GM18505 (cell line): ENCODE measurements around the gene MMS19.
"Not testable (repeated sequence)": the region's sequence is repeated elsewhere in the genome, so short reads cannot be mapped to it uniquely, and the experiment has no call there.

ENCODE experiments used
- ATAC-seq: cut with Tn5 transposase; IDR thresholded peaks from one replicate; pipeline ENCODE4 v1.9.1; 2021; ENCODE audit not compliant: unreplicated experiment
- POLR2A ChIP-seq: IDR thresholded peaks from 4 replicates; pipeline ENCODE4 v1.6.1; 2011; ENCODE audit warnings: borderline replicate concordance; ENCODE audit not compliant: insufficient read depth, insufficient read length; ENCODE audit errors: extremely low read depth

Gene MMS19

DNA sequence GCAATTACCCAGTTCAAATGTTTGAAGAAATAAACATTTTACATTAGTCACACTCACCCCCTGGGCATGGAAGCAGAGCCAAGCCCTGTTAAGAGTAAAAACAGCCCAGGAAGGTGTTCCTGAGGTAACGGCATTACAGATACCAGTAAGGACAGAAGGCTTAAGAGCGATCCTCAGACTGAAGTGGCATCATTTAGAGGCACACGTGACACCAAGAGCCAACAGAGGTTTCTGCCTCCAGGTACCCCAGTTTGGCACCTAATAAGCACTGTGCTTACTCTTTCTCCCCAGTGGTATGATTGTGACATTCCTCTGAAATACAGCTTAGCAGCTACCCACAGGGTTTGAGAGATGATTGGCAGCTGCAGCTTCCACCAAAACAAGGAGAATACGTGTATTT is 17.2 kb downstream of the MMS19 start:
- TF ChIP-seq POLR2A = no peak
- ATAC-seq = no peak

DNA sequence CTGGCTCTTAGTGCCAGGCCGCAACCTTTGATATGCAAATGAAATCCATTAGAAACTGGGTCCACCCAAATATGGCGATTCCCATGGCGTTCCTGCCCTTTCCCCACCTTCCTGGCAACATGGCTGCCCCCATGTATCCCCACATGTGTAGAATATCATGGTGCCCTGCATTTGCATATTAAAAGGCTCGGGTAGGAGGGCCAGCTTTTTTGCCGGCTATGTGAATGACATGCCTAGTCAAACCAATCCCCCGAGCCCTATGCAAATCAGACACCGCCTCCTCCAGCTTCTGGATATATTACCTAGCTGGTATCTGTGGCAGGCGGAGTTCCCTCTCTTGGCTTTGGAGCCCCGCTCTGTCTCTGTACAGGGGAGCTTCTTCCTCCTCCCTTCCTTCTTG is 18.3 kb downstream of the MMS19 start:
- no peak for TF ChIP-seq POLR2A

GRCh38 chr10:97479410-97479809 is 18.8 kb downstream of the MMS19 start:
- ATAC-seq = not testable (repeated sequence)

More for the DNA sequence above, 18.3 kb downstream of the MMS19 start:
- ATAC-seq = no peak

- ATAC-seq = no peak
- TF ChIP-seq POLR2A = no peak
Observed at GRCh38 chr10:97475936-97476594, 22.2 kb downstream of the MMS19 start.

- TF ChIP-seq POLR2A = no peak
- ATAC-seq = no peak
Observed at GRCh38 chr10:97474918-97475317, 23.3 kb downstream of the MMS19 start.

- ATAC-seq = not testable (repeated sequence)
Observed at GRCh38 chr10:97468781-97469180, 29.4 kb downstream of the MMS19 start.

DNA sequence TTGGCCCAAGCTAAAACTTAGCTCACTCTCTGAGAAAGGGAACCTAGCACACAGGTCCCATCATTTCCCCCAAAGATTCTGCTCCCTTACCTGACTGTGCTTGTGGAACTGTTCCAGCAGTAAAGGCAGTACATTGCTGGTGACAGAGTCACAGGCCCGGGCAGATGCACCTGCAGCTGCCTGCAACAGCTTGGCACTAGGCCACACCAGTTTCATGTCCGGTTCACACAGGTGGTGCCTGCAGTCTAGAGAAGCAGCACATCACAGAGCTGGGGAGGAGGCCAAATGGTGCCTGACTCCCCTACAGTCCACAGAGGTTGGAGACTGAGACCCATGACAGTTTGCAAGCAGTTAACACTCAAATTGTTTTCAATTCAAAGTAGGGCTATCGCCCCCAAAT is 30.1 kb downstream of the MMS19 start:
- TF ChIP-seq POLR2A = no peak
- ATAC-seq = no peak

DNA sequence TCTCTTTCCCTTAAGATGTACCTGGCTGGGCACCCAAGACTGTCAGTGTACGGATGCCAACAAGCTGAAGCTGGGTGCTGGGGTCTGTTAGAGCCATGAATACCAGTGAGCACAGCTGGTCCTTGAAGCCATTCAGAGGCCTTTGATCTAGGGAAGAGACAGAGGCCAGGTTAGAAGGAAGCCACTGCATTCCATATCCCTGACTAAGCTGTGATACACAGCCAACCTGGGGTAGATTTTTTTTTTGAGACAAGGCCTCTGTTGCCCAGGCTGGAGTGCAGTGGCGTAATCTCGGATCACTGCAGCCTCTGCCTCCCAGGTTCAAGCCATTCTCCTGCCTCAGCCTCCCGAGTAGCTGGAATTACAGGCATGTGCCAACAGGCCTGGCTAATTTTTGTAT is 31.5 kb downstream of the MMS19 start:
- ATAC-seq = no peak
- TF ChIP-seq POLR2A = no peak

GRCh38 chr10:97465982-97466381 is 32.2 kb downstream of the MMS19 start:
- no peak for TF ChIP-seq POLR2A
- ATAC-seq = no peak

DNA sequence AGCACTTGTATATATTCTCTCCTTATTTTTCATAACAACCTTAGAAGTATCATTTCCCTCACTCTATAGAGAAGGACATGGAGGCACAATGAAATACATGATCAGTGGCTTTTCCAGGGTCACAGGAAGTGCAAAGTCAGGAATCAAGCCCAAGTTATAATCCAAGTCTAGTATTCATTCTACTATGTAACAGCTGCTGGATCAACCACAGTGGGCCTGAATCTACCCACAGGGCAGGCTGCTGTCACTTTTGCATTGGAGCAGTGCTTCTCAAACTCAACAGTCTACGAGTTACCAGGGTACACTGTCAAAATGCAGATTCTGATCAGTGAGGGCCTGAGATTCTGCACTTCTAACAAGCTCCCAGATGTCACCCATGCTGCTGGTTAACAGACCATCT is 34.0 kb downstream of the MMS19 start:
- ATAC-seq = no peak
- TF ChIP-seq POLR2A = no peak

DNA sequence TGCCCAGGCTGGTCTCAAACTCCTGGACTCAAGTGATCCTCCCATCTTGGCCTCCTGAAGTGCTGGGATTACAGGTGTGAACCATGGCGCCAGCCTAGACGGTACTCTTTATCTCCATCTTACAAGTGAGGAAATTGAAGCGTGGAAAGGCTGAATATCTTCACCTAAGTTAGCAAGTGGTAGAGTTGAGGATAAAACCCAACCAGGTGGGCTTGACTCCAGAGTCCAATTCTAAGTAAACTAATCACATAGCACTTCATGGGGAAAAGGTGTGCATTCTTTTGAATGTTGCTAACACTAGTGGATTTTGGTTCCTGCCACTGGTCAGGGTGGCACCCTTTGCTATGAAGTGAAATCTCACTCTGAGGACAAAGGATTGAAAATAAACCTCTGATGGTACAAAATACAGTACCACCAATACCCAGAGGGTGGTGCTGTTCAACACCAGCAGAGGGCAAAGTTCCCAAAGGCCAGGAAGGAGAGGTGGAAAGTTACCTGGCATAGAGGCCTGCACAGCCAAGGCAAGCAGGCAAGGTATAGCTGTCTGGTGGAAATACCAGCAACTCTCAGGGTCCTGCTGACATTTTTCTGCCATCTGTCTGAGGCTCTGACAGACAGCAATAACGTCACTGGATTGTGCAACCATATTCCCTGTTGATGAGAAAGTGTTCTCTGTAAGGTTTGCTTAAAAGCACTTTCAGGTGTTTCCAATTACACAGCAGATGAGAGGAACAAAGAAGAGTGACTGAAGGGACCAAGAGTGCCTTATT is 34.7 kb downstream of the MMS19 start:
- no peak for ATAC-seq
- TF ChIP-seq POLR2A = no peak

- no peak for ATAC-seq
- no peak for TF ChIP-seq POLR2A
Observed at GRCh38 chr10:97462309-97462708, 35.9 kb downstream of the MMS19 start.

DNA sequence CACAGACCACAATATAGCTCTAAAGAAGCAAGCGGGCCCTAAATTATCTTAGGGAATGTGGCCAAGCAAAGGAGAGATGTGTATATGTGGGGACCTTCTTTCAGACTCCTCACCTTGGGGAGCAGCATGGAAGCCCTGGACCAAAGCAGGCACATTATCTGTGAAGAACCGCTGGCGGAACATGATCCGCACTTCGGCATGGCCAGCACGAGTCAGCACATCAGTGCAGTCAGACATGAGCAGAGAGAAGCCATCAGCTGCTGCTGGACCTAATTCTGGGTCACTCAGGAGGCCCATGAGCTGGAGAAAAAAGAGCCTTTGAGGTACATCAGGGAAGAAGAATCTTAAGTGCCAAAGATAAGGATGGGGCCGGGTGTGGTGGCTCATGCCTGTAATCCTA is 38.3 kb downstream of the MMS19 start:
- ATAC-seq = no peak

DNA sequence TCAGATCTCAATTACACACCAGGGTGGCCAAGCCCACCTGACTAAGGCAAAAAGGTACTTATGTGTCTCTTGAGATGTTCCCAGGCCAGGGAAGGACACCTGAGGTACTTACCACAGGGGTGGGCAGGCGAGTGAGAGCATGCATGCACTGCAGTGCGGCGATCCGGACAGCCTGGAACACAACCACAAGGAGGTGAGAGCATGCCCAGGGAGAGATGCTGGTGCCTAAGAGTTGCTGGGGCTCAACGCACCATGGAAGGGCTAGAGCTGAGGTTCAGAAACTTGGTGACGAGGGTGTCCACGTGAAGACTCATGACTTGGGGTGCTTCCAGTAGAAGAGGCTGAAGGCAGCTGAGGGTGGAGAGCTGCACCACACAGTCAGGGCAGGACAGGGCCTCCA is 39.1 kb downstream of the MMS19 start:
- TF ChIP-seq POLR2A = no peak
- no peak for ATAC-seq

More for the DNA sequence above, 38.3 kb downstream of the MMS19 start:
- TF ChIP-seq POLR2A = no peak
